ENCODE measurements around the gene MARCHF2.

- TF ChIP-seq, protein P1, sequence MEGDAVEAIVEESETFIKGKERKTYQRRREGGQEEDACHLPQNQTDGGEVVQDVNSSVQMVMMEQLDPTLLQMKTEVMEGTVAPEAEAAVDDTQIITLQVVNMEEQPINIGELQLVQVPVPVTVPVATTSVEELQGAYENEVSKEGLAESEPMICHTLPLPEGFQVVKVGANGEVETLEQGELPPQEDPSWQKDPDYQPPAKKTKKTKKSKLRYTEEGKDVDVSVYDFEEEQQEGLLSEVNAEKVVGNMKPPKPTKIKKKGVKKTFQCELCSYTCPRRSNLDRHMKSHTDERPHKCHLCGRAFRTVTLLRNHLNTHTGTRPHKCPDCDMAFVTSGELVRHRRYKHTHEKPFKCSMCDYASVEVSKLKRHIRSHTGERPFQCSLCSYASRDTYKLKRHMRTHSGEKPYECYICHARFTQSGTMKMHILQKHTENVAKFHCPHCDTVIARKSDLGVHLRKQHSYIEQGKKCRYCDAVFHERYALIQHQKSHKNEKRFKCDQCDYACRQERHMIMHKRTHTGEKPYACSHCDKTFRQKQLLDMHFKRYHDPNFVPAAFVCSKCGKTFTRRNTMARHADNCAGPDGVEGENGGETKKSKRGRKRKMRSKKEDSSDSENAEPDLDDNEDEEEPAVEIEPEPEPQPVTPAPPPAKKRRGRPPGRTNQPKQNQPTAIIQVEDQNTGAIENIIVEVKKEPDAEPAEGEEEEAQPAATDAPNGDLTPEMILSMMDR (IDR thresholded peaks at IDR 0.05): no peak
- no peak for TF ChIP-seq POLR2A (IDR thresholded peaks at IDR 0.05)
- TF ChIP-seq POLR2AphosphoS5 (IDR thresholded peaks at IDR 0.05; ENCODE audit: insufficient read depth in 1 of 2, low read depth in 1 of 2): no peak
Measured at GRCh38 chr19:8484331-8484894, 71.3 kb downstream of the MARCHF2 start.

All from vagina (tissue), 2 donors.